ENCODE measurements around the gene ZNF550.

The ZNF550 gene

DNA sequence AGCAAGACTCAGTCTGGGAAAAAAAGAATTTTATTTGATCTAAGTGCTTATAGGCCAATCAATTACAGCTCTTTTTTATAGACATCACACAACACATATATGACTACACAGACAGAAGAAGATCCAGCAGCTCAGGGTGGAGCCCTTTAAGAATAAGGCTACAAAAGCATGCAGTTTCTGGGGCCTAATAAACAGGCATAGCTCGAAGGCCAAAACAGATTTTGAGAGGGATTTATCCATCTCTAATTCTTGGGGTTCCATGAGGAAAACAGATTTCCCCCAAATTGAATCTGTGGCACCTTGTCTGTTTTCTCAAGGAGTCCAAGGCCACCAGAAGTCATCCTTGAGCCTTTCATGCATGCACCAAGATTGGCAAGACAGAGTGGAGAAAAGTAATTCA, 3.9 kb upstream of the ZNF550 start:
- TF ChIP-seq CTCF (IDR thresholded peaks at IDR 0.05; ENCODE audit: extremely low read depth, insufficient read depth, missing control alignments): no peak
- in situ Hi-C loops (cut with MboI; ENCODE audit: low pct_unique_long_range_greater_than_20kb, low sequenced_read_pairs, unreplicated experiment): no loop called here
- DNase-seq (ENCODE audit: low spot score): no peak

GRCh38 chr19:57560049-57560491, 407 bp upstream of the ZNF550 start:
- in situ Hi-C loops (cut with MboI; ENCODE audit: low pct_unique_long_range_greater_than_20kb, low sequenced_read_pairs, unreplicated experiment): no loop called here
- no peak for TF ChIP-seq CTCF (IDR thresholded peaks at IDR 0.05; ENCODE audit: extremely low read depth, insufficient read depth, missing control alignments)
- no peak for DNase-seq (ENCODE audit: low spot score)

DNA sequence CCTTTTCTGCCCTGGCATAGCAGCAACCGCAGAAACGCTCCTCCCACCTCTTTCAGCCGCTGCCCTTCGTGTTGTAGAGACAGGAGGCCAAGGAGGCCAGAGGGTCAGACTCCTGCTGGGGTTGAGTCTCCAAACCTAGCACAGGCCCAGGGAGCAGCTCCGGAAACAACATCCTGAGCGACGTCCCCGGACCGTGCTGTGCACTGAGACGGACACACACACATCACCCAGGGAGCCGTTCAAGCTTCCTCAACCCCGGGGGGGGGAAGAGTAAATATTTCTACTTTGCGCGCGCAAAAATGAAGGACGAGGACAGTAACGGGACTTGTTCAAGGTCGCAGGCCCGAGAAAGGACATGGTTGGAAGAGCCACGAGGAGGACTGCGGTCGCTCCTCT, 657 bp downstream of the ZNF550 start:
- no peak for TF ChIP-seq CTCF (IDR thresholded peaks at IDR 0.05; ENCODE audit: extremely low read depth, insufficient read depth, missing control alignments)
- in situ Hi-C loops (cut with MboI; ENCODE audit: low pct_unique_long_range_greater_than_20kb, low sequenced_read_pairs, unreplicated experiment): no loop called here
- DNase-seq (ENCODE audit: low spot score): peak; percentile 38

- no peak for DNase-seq (ENCODE audit: low spot score)
- TF ChIP-seq CTCF (IDR thresholded peaks at IDR 0.05; ENCODE audit: extremely low read depth, insufficient read depth, missing control alignments): peak; percentile 9
- in situ Hi-C loops (cut with MboI; ENCODE audit: low pct_unique_long_range_greater_than_20kb, low sequenced_read_pairs, unreplicated experiment): no loop called here
Measured at GRCh38 chr19:57558525-57558924, 1.1 kb downstream of the ZNF550 start.

GRCh38 chr19:57557659-57558058, 2.0 kb downstream of the ZNF550 start:
- DNase-seq (ENCODE audit: low spot score): no peak
- TF ChIP-seq CTCF (IDR thresholded peaks at IDR 0.05; ENCODE audit: extremely low read depth, insufficient read depth, missing control alignments): no peak
- in situ Hi-C loops (cut with MboI; ENCODE audit: low pct_unique_long_range_greater_than_20kb, low sequenced_read_pairs, unreplicated experiment): no loop called here

DNA sequence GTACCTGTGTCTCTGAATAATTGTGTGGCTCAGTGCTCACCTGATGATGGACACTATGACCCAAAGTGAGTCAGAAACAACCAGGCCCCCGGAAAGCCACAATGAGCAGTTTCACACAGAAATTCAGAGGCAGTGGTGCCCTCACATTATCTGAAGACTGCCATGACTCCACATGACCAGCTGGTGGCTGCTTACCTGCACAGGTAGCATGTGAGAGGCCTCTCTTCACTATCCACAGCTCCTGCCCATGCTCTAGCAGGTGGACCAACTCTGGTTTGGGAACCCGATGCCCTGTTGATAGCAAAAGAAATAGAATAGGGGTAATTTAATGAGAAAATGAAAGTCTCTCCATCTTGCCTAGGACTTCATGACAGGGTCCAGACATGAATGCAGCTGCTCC, 7.2 kb downstream of the ZNF550 start:
- no peak for TF ChIP-seq CTCF (IDR thresholded peaks at IDR 0.05; ENCODE audit: extremely low read depth, insufficient read depth, missing control alignments)
- in situ Hi-C loops (cut with MboI; ENCODE audit: low pct_unique_long_range_greater_than_20kb, low sequenced_read_pairs, unreplicated experiment): no loop called here
- no peak for DNase-seq (ENCODE audit: low spot score)

DNA sequence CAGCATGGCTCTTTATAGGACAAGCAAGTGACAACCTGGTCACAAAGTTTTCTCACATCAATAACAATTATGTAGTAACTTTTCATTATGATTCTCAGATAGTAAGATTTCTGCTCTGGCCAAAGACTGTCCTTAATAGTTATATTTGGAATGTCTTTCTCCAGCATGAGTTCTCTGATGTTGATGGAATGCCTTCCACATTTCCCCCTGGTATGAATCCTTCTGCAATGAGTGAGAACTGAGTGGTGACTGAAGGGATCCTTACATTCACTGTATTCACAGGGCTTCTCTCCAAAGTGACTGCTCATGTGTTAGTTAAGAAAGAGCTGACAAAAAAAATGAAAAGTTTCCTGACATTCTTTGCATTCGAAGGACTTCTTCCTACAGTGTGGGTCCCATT, 13.2 kb downstream of the ZNF550 start:
- in situ Hi-C loops (cut with MboI; ENCODE audit: low pct_unique_long_range_greater_than_20kb, low sequenced_read_pairs, unreplicated experiment): no loop called here
- no peak for DNase-seq (ENCODE audit: low spot score)
- no peak for TF ChIP-seq CTCF (IDR thresholded peaks at IDR 0.05; ENCODE audit: extremely low read depth, insufficient read depth, missing control alignments)

Measured in GM13977 (cell line).